ENCODE results near the gene ZC3H12C.
"Not testable (repeated sequence)": the region's sequence is repeated elsewhere in the genome, so short reads cannot be mapped to it uniquely, and the experiment has no call there.

The ZC3H12C gene

GRCh38 chr11:110092515-110093406 is at the start of gene ZC3H12C:
TSS of gene ZC3H12C (plus strand) at chr11:110093392. CDS start at chr11:110093412, 20 bp downstream.
- DNase-seq = peak; percentile 67

GRCh38 chr11:110044226-110044968 is 48.8 kb upstream of the ZC3H12C start:
- no peak for DNase-seq

GRCh38 chr11:110046775-110047380 is 46.3 kb upstream of the ZC3H12C start:
- no peak for DNase-seq

- DNase-seq = no peak
Measured at GRCh38 chr11:110049501-110050200, 43.5 kb upstream of the ZC3H12C start.

- DNase-seq = no peak
Measured at GRCh38 chr11:110050201-110050506, 43.0 kb upstream of the ZC3H12C start.

GRCh38 chr11:110053848-110054414 is 39.3 kb upstream of the ZC3H12C start:
- DNase-seq = no peak

- no peak for DNase-seq
Measured at GRCh38 chr11:110056956-110057355, 36.2 kb upstream of the ZC3H12C start.

- DNase-seq = no peak
Measured at GRCh38 chr11:110059706-110060463, 33.3 kb upstream of the ZC3H12C start.

GRCh38 chr11:110061296-110061695 is 31.9 kb upstream of the ZC3H12C start:
- no peak for DNase-seq

GRCh38 chr11:110062247-110062646 is 30.9 kb upstream of the ZC3H12C start:
- DNase-seq = no peak

- no peak for DNase-seq
Measured at GRCh38 chr11:110065189-110065588, 28.0 kb upstream of the ZC3H12C start.

- not testable (repeated sequence) for DNase-seq
Measured at GRCh38 chr11:110068001-110068400, 25.2 kb upstream of the ZC3H12C start.

GRCh38 chr11:110069158-110069737 is 23.9 kb upstream of the ZC3H12C start:
- peak; percentile 97 for DNase-seq

- DNase-seq = no peak
Measured at GRCh38 chr11:110070176-110070575, 23.0 kb upstream of the ZC3H12C start.

- no peak for DNase-seq
Measured at GRCh38 chr11:110071197-110071596, 22.0 kb upstream of the ZC3H12C start.

GRCh38 chr11:110072930-110073329 is 20.3 kb upstream of the ZC3H12C start:
- peak; percentile 48 for DNase-seq

- no peak for DNase-seq
Measured at GRCh38 chr11:110074499-110074898, 18.7 kb upstream of the ZC3H12C start.

- DNase-seq = peak; percentile 80
Measured at GRCh38 chr11:110075105-110075846, 17.9 kb upstream of the ZC3H12C start.

- DNase-seq = no peak
Measured at GRCh38 chr11:110075847-110076208, 17.4 kb upstream of the ZC3H12C start.

GRCh38 chr11:110076371-110076965 is 16.7 kb upstream of the ZC3H12C start:
- peak; percentile 70 for DNase-seq

All from GF-D8 (cell line).